ENCODE data around the gene PRND. TPM values are rescaled to one million over a fixed set of nuclear protein-coding genes. Genes with fewer than 3 reads are reported as not detected.

PRND gene
- total RNA-seq, 1 experiment from 2014 or later: not detected

GRCh38 chr20:4674672-4675071 is 47.0 kb upstream of the PRND start:
- no TSS peak for BruUV-seq (replicated peaks)
- H3K4me3 ChIP-seq (ENCODE audit: low read length): no peak overlapping the region
- ChIA-PET CTCF (no interaction called here), POLR2A (ENCODE audit: unreplicated experiment) (no interaction called here)
- H3F3A ChIP-seq (ENCODE audit: low read length, unreplicated experiment): no peaks in the 10 kb centered on the region
- H3K27ac ChIP-seq (ENCODE audit: low read length): no peak overlapping the region
- no peak overlapping the region for H3K9ac ChIP-seq (ENCODE audit: low read length)
- intact Hi-C loops (cut with micrococcal nuclease): no loop called here
- no peaks in the 10 kb centered on the region for H3K4me1 ChIP-seq (ENCODE audit: insufficient read depth, low read length)
- DNase-seq (no peak), ATAC-seq (no peak)
- H3K4me2 ChIP-seq (ENCODE audit: low read length): no peak overlapping the region
- no peaks in the 10 kb centered on the region for H3K9me3 ChIP-seq (ENCODE audit: low read length)
- no peaks in the 10 kb centered on the region for H4K20me1 ChIP-seq (ENCODE audit: low read length)
- no peak for TF ChIP-seq EZH2phosphoT487 (IDR thresholded peaks at IDR 0.05; ENCODE audit: borderline replicate concordance, low read length)
- TF ChIP-seq EZH2 (IDR thresholded peaks at IDR 0.05; ENCODE audit: low read length, unreplicated experiment): no peak
- no peak for TF ChIP-seq CTCF (conservative IDR thresholded peaks at IDR 0.05; ENCODE audit: low read depth, low read length)
- H3K36me3 ChIP-seq (ENCODE audit: low read depth, low read length): no peaks in the 10 kb centered on the region
- H3K9me2 ChIP-seq (replicated peaks; ENCODE audit: low read length): no peaks in the 10 kb centered on the region
- H3K79me2 ChIP-seq (ENCODE audit: low read length): no peaks in the 10 kb centered on the region
- H2AFZ ChIP-seq (ENCODE audit: low read length): no peak overlapping the region
- no peaks in the 10 kb centered on the region for H3K27me3 ChIP-seq (ENCODE audit: low read length)

- Histone ChIP-seq H3K4me1 (ENCODE audit: insufficient read depth, low read length) (no peaks in the 10 kb centered on the region), H2AFZ (ENCODE audit: low read length) (no peak overlapping the region), H3K4me2 (ENCODE audit: low read length) (no peak overlapping the region), H3K27me3 (ENCODE audit: low read length) (no peaks in the 10 kb centered on the region), H3F3A (ENCODE audit: low read length, unreplicated experiment) (no peaks in the 10 kb centered on the region), H3K9me2 (replicated peaks; ENCODE audit: low read length) (no peaks in the 10 kb centered on the region), H3K27ac (ENCODE audit: low read length) (no peak overlapping the region), H3K79me2 (ENCODE audit: low read length) (no peaks in the 10 kb centered on the region), H3K9me3 (ENCODE audit: low read length) (no peaks in the 10 kb centered on the region), H3K9ac (ENCODE audit: low read length) (no peak overlapping the region), H3K4me3 (ENCODE audit: low read length) (no peak overlapping the region), H4K20me1 (ENCODE audit: low read length) (no peaks in the 10 kb centered on the region), H3K36me3 (ENCODE audit: low read depth, low read length) (no peaks in the 10 kb centered on the region)
- ChIA-PET CTCF (no interaction called here), POLR2A (ENCODE audit: unreplicated experiment) (no interaction called here)
- BruUV-seq (replicated peaks): no TSS peak
- TF ChIP-seq CTCF (conservative IDR thresholded peaks at IDR 0.05; ENCODE audit: low read depth, low read length): no peak
- ATAC-seq (no peak), DNase-seq (no peak)
- intact Hi-C loops (cut with micrococcal nuclease): no loop called here
Measured at GRCh38 chr20:4677846-4678245, 43.9 kb upstream of the PRND start.

- DNase-seq (no peak), ATAC-seq (no peak)
- TF ChIP-seq EZH2 (IDR thresholded peaks at IDR 0.05; ENCODE audit: low read length, unreplicated experiment) (no peak), EZH2phosphoT487 (IDR thresholded peaks at IDR 0.05; ENCODE audit: borderline replicate concordance, low read length) (no peak), CTCF (conservative IDR thresholded peaks at IDR 0.05; ENCODE audit: low read depth, low read length) (no peak)
- no peak overlapping the region for H3K4me3 ChIP-seq (ENCODE audit: low read length)
- peaks cover 5% of the 10 kb centered on the region for H3F3A ChIP-seq (ENCODE audit: low read length, unreplicated experiment)
- H3K9ac ChIP-seq (ENCODE audit: low read length): no peak overlapping the region
- H3K27ac ChIP-seq (ENCODE audit: low read length): no peak overlapping the region
- H3K36me3 ChIP-seq (ENCODE audit: low read depth, low read length): no peaks in the 10 kb centered on the region
- no peak overlapping the region for H3K4me2 ChIP-seq (ENCODE audit: low read length)
- no peaks in the 10 kb centered on the region for H4K20me1 ChIP-seq (ENCODE audit: low read length)
- intact Hi-C loops (cut with micrococcal nuclease): no loop called here
- peaks cover 21% of the 10 kb centered on the region for H3K4me1 ChIP-seq (ENCODE audit: insufficient read depth, low read length)
- no peaks in the 10 kb centered on the region for H3K27me3 ChIP-seq (ENCODE audit: low read length)
- CTCF ChIA-PET: no interaction called here
- peaks cover under 1% of the 10 kb centered on the region; the same call in 1 of the 2 replicates for H3K79me2 ChIP-seq (ENCODE audit: low read length)
- POLR2A ChIA-PET (ENCODE audit: unreplicated experiment): no interaction called here
- H3K9me3 ChIP-seq (ENCODE audit: low read length): no peaks in the 10 kb centered on the region
- no TSS peak for BruUV-seq (replicated peaks)
- H3K9me2 ChIP-seq (replicated peaks; ENCODE audit: low read length): no peaks in the 10 kb centered on the region
- no peak overlapping the region for H2AFZ ChIP-seq (ENCODE audit: low read length)
Measured at GRCh38 chr20:4681401-4681800, 40.3 kb upstream of the PRND start.

Data from PC-3 (cell line).